HepG2 (cell line): ENCODE data around the gene SIGLEC7. TPM values are rescaled to one million over a fixed set of nuclear protein-coding genes. Genes with fewer than 3 reads are reported as not detected.

Experiments used
- ATAC-seq: fragments of 200-7000 bp; cut with Tn5 transposase; 3 replicates; pipeline ENCODE4 v1.9.1; 2020; ENCODE audit warnings: mild to moderate bottlenecking, moderate library complexity
- BruUV-seq: library from RNA; stranded (reverse); fragments of 400-500 nt; replicated peaks from 2 replicates; lab custom pipeline; 2021; lab: Mats Ljungman, UMichigan
- CTCF ChIA-PET: fragments of 300-600 bp; formaldehyde crosslinking; extraction: SDS; loops from one replicate; lab custom pipeline; 2021; ENCODE audit warnings: low total read pairs, inconsistent platforms, low intra/inter-chr PET ratio; lab: Yijun Ruan, JAX
- POLR2A ChIA-PET: fragments of 350-600 bp; sonication (Branson Sonifier 250); formaldehyde crosslinking; loops from one replicate; lab custom pipeline; 2020; ENCODE audit warnings: antibody characterized with exemption, inconsistent platforms; lab: Yijun Ruan, JAX
- DNase-seq: peaks from one replicate; pipeline ENCODE4 v3.0.0-alpha.2; 2015; ENCODE audit warnings: low spot score
- FAIRE-seq: peaks from 3 replicates; lab custom pipeline; 2011; peaks lifted over from hg19 to GRCh38; lab: Jason Lieb, UNC
- H2AFZ ChIP-seq: one replicate; pipeline ENCODE4 v1.6.1; 2011; ENCODE audit warnings: low read length, inconsistent platforms
- H3K27ac ChIP-seq: fragments of 300-600 bp; 3 replicates; pipeline ENCODE4 v1.8.0; 2011; ENCODE audit warnings: mixed run types, mild to moderate bottlenecking, mixed read lengths, low read length, inconsistent platforms; ENCODE audit not compliant: insufficient read depth; ENCODE audit errors: extremely low read length
- H3K27me3 ChIP-seq, 2 experiments: fragments of 200-600 bp in 1 of 2; 2 replicates in 1 of 2; 3 replicates in 1 of 2; pipeline versions ENCODE4 v1.6.0 to v1.8.0; 2011; ENCODE audit warnings: low read length in 2 of 2, mild to moderate bottlenecking in 2 of 2, moderate library complexity in 2 of 2, inconsistent platforms in 1 of 2; ENCODE audit not compliant: insufficient read depth in 2 of 2, control insufficient read depth in 1 of 2
- H3K36me3 ChIP-seq, 2 experiments: fragments of 200-600 bp in 1 of 2; replicated peaks in 1 of 2; 2 replicates in 1 of 2; 3 replicates in 1 of 2; pipeline versions ENCODE4 v1.5.1 to v1.8.0; 2011; ENCODE audit warnings: low read length in 2 of 2, inconsistent platforms in 1 of 2; ENCODE audit not compliant: insufficient read depth in 2 of 2, control insufficient read depth in 1 of 2
- H3K4me1 ChIP-seq: 2 replicates; pipeline ENCODE4 v1.5.1; 2012; ENCODE audit warnings: low read length, inconsistent platforms; ENCODE audit not compliant: insufficient read depth
- H3K4me2 ChIP-seq: 2 replicates; pipeline ENCODE4 v1.6.0; 2011; ENCODE audit warnings: low read depth, low read length, inconsistent platforms
- H3K4me3 ChIP-seq, 3 experiments: fragments of 200-600 bp in 1 of 3; sonication (generic), shearing (Covaris generic) in 1 of 3; replicated peaks in 1 of 3; 2 replicates each; pipeline ENCODE4 v1.5.1; 2011 to 2016; ENCODE audit warnings: low read length in 3 of 3, inconsistent platforms in 2 of 3, low read depth in 2 of 3, mild to moderate bottlenecking in 2 of 3, control low read depth in 1 of 3, mixed read lengths in 1 of 3; ENCODE audit not compliant: insufficient read depth in 1 of 3
- H3K79me2 ChIP-seq: one replicate; pipeline ENCODE4 v1.6.1; 2011; ENCODE audit warnings: low read length, inconsistent platforms; ENCODE audit not compliant: insufficient read depth
- H3K9ac ChIP-seq: 2 replicates; pipeline ENCODE4 v1.6.0; 2011; ENCODE audit warnings: mild to moderate bottlenecking, low read depth, low read length, inconsistent platforms; ENCODE audit not compliant: insufficient read depth
- H3K9me3 ChIP-seq: 2 replicates; pipeline ENCODE4 v1.5.1; 2012; ENCODE audit warnings: mild to moderate bottlenecking, low read length
- H4K20me1 ChIP-seq: 2 replicates; pipeline ENCODE4 v1.6.0; 2011; ENCODE audit warnings: inconsistent platforms, mild to moderate bottlenecking, low read length, moderate library complexity; ENCODE audit not compliant: insufficient read depth
- ETV6 ChIP-seq: sonication (generic); formaldehyde crosslinking; conservative IDR thresholded peaks from 2 replicates; pipeline ENCODE4 v1.4.0; 2020; ENCODE audit warnings: missing genetic modification reagents
- GATAD1 ChIP-seq: IDR thresholded peaks from 2 replicates; pipeline ENCODE4 v1.6.1; 2016; ENCODE audit warnings: missing genetic modification reagents, missing compliant biosample characterization
- KDM3A ChIP-seq: IDR thresholded peaks from 2 replicates; pipeline ENCODE4 v1.6.1; 2018; ENCODE audit warnings: low read depth, missing compliant biosample characterization
- RARA ChIP-seq: IDR thresholded peaks from 2 replicates; pipeline ENCODE4 v1.6.1; 2016; ENCODE audit warnings: missing genetic modification reagents, missing compliant biosample characterization
- SMYD3 ChIP-seq: sonication (generic); formaldehyde crosslinking; IDR thresholded peaks from 2 replicates; pipeline ENCODE4 v1.8.1; 2023; ENCODE audit warnings: mild to moderate bottlenecking, missing genetic modification reagents
- SPEN ChIP-seq: sonication (generic); formaldehyde crosslinking; IDR thresholded peaks from 2 replicates; pipeline ENCODE4 v1.5.1; 2020; ENCODE audit warnings: low read depth, mild to moderate bottlenecking, missing genetic modification reagents
- THYN1 ChIP-seq: sonication (generic); formaldehyde crosslinking; IDR thresholded peaks from 2 replicates; pipeline ENCODE4 v1.8.1; 2023; ENCODE audit warnings: low read depth, mild to moderate bottlenecking, moderate library complexity, missing genetic modification reagents, borderline replicate concordance
- ZNF274 ChIP-seq: sonication (generic); formaldehyde crosslinking; IDR thresholded peaks from 2 replicates; pipeline ENCODE4 v1.5.1; 2020; ENCODE audit warnings: mild to moderate bottlenecking, missing genetic modification reagents
- ZNF280D ChIP-seq: sonication (generic); formaldehyde crosslinking; IDR thresholded peaks from 2 replicates; pipeline ENCODE4 v1.5.1; 2020; ENCODE audit warnings: mild to moderate bottlenecking, missing genetic modification reagents
- ZNF589 ChIP-seq: sonication (generic); formaldehyde crosslinking; conservative IDR thresholded peaks from 2 replicates; pipeline ENCODE4 v1.8.0; 2022; ENCODE audit warnings: mild to moderate bottlenecking, moderate library complexity, missing genetic modification reagents
- ZNF75D ChIP-seq: sonication (generic); formaldehyde crosslinking; IDR thresholded peaks from 2 replicates; pipeline ENCODE4 v1.8.1; 2023; ENCODE audit warnings: missing genetic modification reagents, mild to moderate bottlenecking, borderline replicate concordance
- WGBS: methylation state at CpG from one replicate; pipeline ENCODE4 v1.1.6; 2017; ENCODE audit warnings: low lambda C conversion rate; 5-methylcytosine and 5-hydroxymethylcytosine counted together
- in situ Hi-C: cut with HindIII; loops from 2 replicates; pipeline ENCODE4 v1.10.0; 2017; ENCODE audit warnings: low pct_unique_long_range_greater_than_20kb; ENCODE audit not compliant: extremely low pct_ligation_motif_present
- intact Hi-C: fragments of 100-400 bp; cut with micrococcal nuclease; formaldehyde crosslinking; loops from one replicate; pipeline ENCODE4 v1.10.0; 2022; ENCODE audit not compliant: unreplicated experiment
- polyA plus RNA-seq, 8 experiments: library from polyadenylated mRNA; depleted of rRNA in 3 of 8; stranded (reverse) in 7 of 8; unstranded in 1 of 8; fragments of >200 nt; fragmentation: Illumina TruSeq in 4 of 8; extraction: Trizol in 4 of 8; gene quantifications; 2 replicates each; pipeline versions ENCODE4 v1.2.1 to v1.2.3, GENCODE V29; 2011 to 2016; ENCODE audit warnings: low read depth in 4 of 8, missing spikeins in 1 of 8, mixed read lengths in 1 of 8; ENCODE audit not compliant: insufficient read depth in 1 of 8
- total RNA-seq, 5 experiments: library from RNA; depleted of rRNA; stranded (reverse); fragments of >200 nt; fragmentation: Illumina TruSeq; extraction: Trizol; gene quantifications; 2 replicates each; pipeline ENCODE4 v1.2.3, GENCODE V29; 2016; ENCODE audit warnings: low read depth in 1 of 5
- TF ChIP-seq, protein P1 (sequence below): fragments of 450-650 bp; IDR thresholded peaks from 2 replicates; pipeline ENCODE4 v1.6.1; 2016
- TF ChIP-seq, protein P2 (sequence below): sonication (generic); formaldehyde crosslinking; IDR thresholded peaks from 2 replicates; pipeline ENCODE4 v1.4.0; 2020; ENCODE audit warnings: missing genetic modification reagents
- TF ChIP-seq, protein P3 (sequence below): sonication (generic); formaldehyde crosslinking; IDR thresholded peaks from 2 replicates; pipeline ENCODE4 v1.4.0; 2020; ENCODE audit warnings: mild to moderate bottlenecking, missing genetic modification reagents, borderline replicate concordance
- TF ChIP-seq, protein P4 (sequence below): sonication (generic); formaldehyde crosslinking; conservative IDR thresholded peaks from 2 replicates; pipeline ENCODE4 v1.8.0; 2022; ENCODE audit warnings: missing genetic modification reagents

The SIGLEC7 gene
- total and polyA plus RNA-seq, 2 of the 13 experiments (the other 11 are each of a cell fraction or from before 2014, with no cell fraction given), result not detected

- Histone ChIP-seq H3K27ac (no peak overlapping the region), H2AFZ (no peak overlapping the region), H3K4me3 (no peak overlapping the region), H3K4me2 (no peak overlapping the region), H3K79me2 (no peaks in the 10 kb centered on the region), H4K20me1 (no peaks in the 10 kb centered on the region), H3K9me3 (no peaks in the 10 kb centered on the region), H3K4me1 (no peaks in the 10 kb centered on the region), H3K27me3 (peaks cover 3 to 21% of the 10 kb centered on the region in 2 experiments; a peak in 2 of 5 replicates), H3K36me3 (no peaks in the 10 kb centered on the region), H3K9ac (no peak overlapping the region)
- ATAC-seq, result no peak
- intact Hi-C loops (no loop called here), in situ Hi-C loops (no loop called here)
- TF ChIP-seq SPEN (CRISPR knock-in tag) (no peak), ZNF75D (CRISPR knock-in tag) (no peak), ETV6 (CRISPR knock-in tag) (no peak), ZNF280D (CRISPR knock-in tag) (no peak), KDM3A (CRISPR knock-in tag) (no peak), THYN1 (CRISPR knock-in tag) (no peak), GATAD1 (CRISPR knock-in tag) (no peak), ZNF274 (no peak), RARA (no peak), SMYD3 (no peak), ZNF589 (CRISPR knock-in tag) (no peak)
- TF ChIP-seq, protein P1, sequence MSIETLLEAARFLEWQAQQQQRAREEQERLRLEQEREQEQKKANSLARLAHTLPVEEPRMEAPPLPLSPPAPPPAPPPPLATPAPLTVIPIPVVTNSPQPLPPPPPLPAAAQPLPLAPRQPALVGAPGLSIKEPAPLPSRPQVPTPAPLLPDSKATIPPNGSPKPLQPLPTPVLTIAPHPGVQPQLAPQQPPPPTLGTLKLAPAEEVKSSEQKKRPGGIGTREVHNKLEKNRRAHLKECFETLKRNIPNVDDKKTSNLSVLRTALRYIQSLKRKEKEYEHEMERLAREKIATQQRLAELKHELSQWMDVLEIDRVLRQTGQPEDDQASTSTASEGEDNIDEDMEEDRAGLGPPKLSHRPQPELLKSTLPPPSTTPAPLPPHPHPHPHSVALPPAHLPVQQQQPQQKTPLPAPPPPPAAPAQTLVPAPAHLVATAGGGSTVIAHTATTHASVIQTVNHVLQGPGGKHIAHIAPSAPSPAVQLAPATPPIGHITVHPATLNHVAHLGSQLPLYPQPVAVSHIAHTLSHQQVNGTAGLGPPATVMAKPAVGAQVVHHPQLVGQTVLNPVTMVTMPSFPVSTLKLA, result no peak
- TF ChIP-seq, protein P2, sequence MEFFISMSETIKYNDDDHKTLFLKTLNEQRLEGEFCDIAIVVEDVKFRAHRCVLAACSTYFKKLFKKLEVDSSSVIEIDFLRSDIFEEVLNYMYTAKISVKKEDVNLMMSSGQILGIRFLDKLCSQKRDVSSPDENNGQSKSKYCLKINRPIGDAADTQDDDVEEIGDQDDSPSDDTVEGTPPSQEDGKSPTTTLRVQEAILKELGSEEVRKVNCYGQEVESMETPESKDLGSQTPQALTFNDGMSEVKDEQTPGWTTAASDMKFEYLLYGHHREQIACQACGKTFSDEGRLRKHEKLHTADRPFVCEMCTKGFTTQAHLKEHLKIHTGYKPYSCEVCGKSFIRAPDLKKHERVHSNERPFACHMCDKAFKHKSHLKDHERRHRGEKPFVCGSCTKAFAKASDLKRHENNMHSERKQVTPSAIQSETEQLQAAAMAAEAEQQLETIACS (CRISPR knock-in tag), result no peak
- TF ChIP-seq, protein P3, sequence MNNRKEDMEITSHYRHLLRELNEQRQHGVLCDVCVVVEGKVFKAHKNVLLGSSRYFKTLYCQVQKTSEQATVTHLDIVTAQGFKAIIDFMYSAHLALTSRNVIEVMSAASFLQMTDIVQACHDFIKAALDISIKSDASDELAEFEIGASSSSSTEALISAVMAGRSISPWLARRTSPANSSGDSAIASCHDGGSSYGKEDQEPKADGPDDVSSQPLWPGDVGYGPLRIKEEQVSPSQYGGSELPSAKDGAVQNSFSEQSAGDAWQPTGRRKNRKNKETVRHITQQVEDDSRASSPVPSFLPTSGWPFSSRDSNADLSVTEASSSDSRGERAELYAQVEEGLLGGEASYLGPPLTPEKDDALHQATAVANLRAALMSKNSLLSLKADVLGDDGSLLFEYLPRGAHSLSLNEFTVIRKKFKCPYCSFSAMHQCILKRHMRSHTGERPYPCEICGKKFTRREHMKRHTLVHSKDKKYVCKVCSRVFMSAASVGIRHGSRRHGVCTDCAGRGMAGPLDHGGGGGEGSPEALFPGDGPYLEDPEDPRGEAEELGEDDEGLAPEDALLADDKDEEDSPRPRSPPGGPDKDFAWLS (CRISPR knock-in tag), result no peak
- TF ChIP-seq, protein P4, sequence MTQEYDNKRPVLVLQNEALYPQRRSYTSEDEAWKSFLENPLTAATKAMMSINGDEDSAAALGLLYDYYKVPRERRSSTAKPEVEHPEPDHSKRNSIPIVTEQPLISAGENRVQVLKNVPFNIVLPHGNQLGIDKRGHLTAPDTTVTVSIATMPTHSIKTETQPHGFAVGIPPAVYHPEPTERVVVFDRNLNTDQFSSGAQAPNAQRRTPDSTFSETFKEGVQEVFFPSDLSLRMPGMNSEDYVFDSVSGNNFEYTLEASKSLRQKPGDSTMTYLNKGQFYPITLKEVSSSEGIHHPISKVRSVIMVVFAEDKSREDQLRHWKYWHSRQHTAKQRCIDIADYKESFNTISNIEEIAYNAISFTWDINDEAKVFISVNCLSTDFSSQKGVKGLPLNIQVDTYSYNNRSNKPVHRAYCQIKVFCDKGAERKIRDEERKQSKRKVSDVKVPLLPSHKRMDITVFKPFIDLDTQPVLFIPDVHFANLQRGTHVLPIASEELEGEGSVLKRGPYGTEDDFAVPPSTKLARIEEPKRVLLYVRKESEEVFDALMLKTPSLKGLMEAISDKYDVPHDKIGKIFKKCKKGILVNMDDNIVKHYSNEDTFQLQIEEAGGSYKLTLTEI (CRISPR knock-in tag), result no peak
- ChIA-PET CTCF (no interaction called here), POLR2A (no interaction called here)
- BruUV-seq, result no TSS peak
- WGBS, result 0% methylated on average over 1 of the region's 1 CpG
- no peak for FAIRE-seq
- DNase-seq, result no peak
Measured at GRCh38 chr19:51161266-51161665, 19.2 kb downstream of the SIGLEC7 start.
